Activated T-helper 2 cell treated with anti-CD3 and anti-CD28 coated beads, Interferon-gamma antibody, Interleukin-2, Interleukin-4, amounts not matched to agents 10 μg/mL and 5 μg/mL and 100 μg/mL, durations not matched to agents 14 hours and 24 hours and 36 hours (primary cell): Measurements from ENCODE around the gene EPB42. TPM values are rescaled to one million over a fixed set of nuclear protein-coding genes. Genes with fewer than 3 reads are reported as not detected.

Experiments used
- DNase-seq: peaks from one replicate; pipeline ENCODE4 v3.0.0; 2021; ENCODE audit warnings: low spot score
- H3K27ac Mint-ChIP-seq: one replicate; pipeline ENCODE4 v1.8.0; 2021; ENCODE audit warnings: mixed read lengths
- H3K27me3 Mint-ChIP-seq: one replicate; pipeline ENCODE4 v1.8.0; 2021; ENCODE audit warnings: low read depth, mixed read lengths
- H3K36me3 Mint-ChIP-seq: one replicate; pipeline ENCODE4 v1.8.0; 2021; ENCODE audit warnings: low read depth, mixed read lengths
- H3K4me1 Mint-ChIP-seq: one replicate; pipeline ENCODE4 v1.8.0; 2021; ENCODE audit warnings: low read depth, mixed read lengths
- H3K4me3 Mint-ChIP-seq: one replicate; pipeline ENCODE4 v1.8.0; 2021; ENCODE audit warnings: low read depth, mild to moderate bottlenecking, moderate library complexity, mixed read lengths
- H3K9me3 Mint-ChIP-seq: one replicate; pipeline ENCODE4 v1.8.0; 2021; ENCODE audit warnings: mixed read lengths
- intact Hi-C: fragments of 100-400 bp; cut with micrococcal nuclease; formaldehyde crosslinking; loops from one replicate; pipeline ENCODE4 v1.15.1; 2023
- total RNA-seq: library from RNA; stranded (reverse); gene quantifications from 2 replicates; pipeline ENCODE4 v1.2.3, GENCODE V29; 2022

Gene EPB42
- total RNA-seq, 1 donor from 2014 or later: not detected

DNA sequence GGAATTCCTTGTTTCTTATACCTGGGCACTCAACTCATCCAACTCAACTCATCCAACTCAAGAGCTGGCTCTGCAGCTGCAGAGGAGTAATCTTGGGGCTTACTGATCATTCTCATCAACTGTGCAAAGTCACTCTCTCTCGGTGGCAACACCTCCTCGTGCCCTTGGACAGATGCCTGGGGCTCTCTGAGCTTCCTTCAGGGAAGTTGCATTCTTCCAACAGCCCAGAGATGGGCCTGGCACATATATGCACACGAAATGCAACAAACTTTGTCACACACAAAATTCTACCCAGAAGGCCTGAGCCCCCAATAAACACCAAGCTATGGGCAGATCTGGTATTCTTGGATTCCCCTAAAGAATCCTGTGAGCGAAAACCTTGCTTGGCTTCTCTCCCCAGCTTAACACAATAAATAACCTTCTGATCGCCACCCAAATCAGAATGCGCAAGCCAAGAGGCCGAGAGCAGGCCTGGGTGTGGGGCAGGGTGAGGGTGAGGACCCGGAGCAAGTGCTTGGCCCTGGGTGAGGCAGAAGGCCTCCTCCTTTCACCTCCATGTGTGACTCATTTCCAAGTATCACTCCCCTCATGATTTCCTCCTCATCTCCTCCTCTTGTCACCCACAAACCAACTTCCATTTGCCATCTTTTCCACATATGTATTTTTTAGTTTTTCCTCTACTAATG lies 30.5 kb upstream of the EPB42 start:
- intact Hi-C loops: no loop called here

DNA sequence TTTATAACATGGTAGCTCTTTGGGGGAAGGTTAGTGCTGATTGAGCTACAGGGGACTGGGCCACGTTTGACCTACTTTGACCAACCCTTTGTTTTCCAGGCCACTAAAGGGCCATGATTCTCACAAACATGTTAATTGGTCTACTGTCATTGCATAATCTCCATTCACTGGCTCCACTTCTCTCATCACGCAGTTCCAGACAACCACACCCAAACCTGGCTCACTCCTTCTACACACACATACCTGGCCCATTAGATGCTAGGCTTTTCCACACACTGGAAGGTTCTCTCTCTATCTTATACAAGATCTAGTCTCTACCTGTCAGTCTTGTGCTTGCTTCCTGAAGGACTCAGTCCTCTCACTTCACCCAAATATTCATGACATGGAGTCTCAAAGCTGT lies 30.0 kb upstream of the EPB42 start:
- Mint-ChIP-seq H3K4me3 (no peak overlapping the region), H3K4me1 (peaks cover 51% of the 10 kb centered on the region), H3K27ac (peak overlapping the region; percentile 4), H3K27me3 (peaks cover 6% of the 10 kb centered on the region), H3K9me3 (no peaks in the 10 kb centered on the region), H3K36me3 (no peaks in the 10 kb centered on the region)
- DNase-seq: no peak
- intact Hi-C loops: no loop called here

More for the DNA sequence above, 30.5 kb upstream of the EPB42 start:
- Mint-ChIP-seq H3K27ac (peak overlapping the region; percentile 88), H3K4me1 (peaks cover 51% of the 10 kb centered on the region), H3K27me3 (peaks cover 4% of the 10 kb centered on the region), H3K9me3 (no peaks in the 10 kb centered on the region), H3K36me3 (no peaks in the 10 kb centered on the region), H3K4me3 (no peak overlapping the region)
- no peak for DNase-seq

GRCh38 chr15:43249699-43250203 lies 28.9 kb upstream of the EPB42 start:
- H3K27ac Mint-ChIP-seq: peak overlapping the region; percentile 83
- intact Hi-C loops: no loop called here
- peaks cover 51% of the 10 kb centered on the region for H3K4me1 Mint-ChIP-seq
- no peak for DNase-seq
- H3K36me3 Mint-ChIP-seq: no peaks in the 10 kb centered on the region
- H3K27me3 Mint-ChIP-seq: peaks cover 6% of the 10 kb centered on the region
- no peaks in the 10 kb centered on the region for H3K9me3 Mint-ChIP-seq
- no peak overlapping the region for H3K4me3 Mint-ChIP-seq

GRCh38 chr15:43249236-43249635 lies 28.4 kb upstream of the EPB42 start:
- no peak overlapping the region for H3K4me3 Mint-ChIP-seq
- no peaks in the 10 kb centered on the region for H3K36me3 Mint-ChIP-seq
- peaks cover 3% of the 10 kb centered on the region for H3K27me3 Mint-ChIP-seq
- H3K4me1 Mint-ChIP-seq: peaks cover 49% of the 10 kb centered on the region
- no peak for DNase-seq
- H3K27ac Mint-ChIP-seq: peak overlapping the region; percentile 83
- H3K9me3 Mint-ChIP-seq: no peaks in the 10 kb centered on the region
- intact Hi-C loops: no loop called here

GRCh38 chr15:43246261-43246774 lies 25.5 kb upstream of the EPB42 start:
- intact Hi-C loops: no loop called here
- H3K4me1 Mint-ChIP-seq: peaks cover 26% of the 10 kb centered on the region
- no peak overlapping the region for H3K27ac Mint-ChIP-seq
- DNase-seq: no peak
- H3K4me3 Mint-ChIP-seq: no peak overlapping the region
- no peaks in the 10 kb centered on the region for H3K36me3 Mint-ChIP-seq
- H3K27me3 Mint-ChIP-seq: peaks cover 3% of the 10 kb centered on the region
- H3K9me3 Mint-ChIP-seq: no peaks in the 10 kb centered on the region

- Mint-ChIP-seq H3K36me3 (no peaks in the 10 kb centered on the region), H3K27me3 (peaks cover 3% of the 10 kb centered on the region), H3K4me1 (peaks cover 21% of the 10 kb centered on the region), H3K9me3 (no peaks in the 10 kb centered on the region), H3K4me3 (no peak overlapping the region), H3K27ac (no peak overlapping the region)
- intact Hi-C loops: no loop called here
- no peak for DNase-seq
Measured at GRCh38 chr15:43244092-43244491, 23.3 kb upstream of the EPB42 start.

DNA sequence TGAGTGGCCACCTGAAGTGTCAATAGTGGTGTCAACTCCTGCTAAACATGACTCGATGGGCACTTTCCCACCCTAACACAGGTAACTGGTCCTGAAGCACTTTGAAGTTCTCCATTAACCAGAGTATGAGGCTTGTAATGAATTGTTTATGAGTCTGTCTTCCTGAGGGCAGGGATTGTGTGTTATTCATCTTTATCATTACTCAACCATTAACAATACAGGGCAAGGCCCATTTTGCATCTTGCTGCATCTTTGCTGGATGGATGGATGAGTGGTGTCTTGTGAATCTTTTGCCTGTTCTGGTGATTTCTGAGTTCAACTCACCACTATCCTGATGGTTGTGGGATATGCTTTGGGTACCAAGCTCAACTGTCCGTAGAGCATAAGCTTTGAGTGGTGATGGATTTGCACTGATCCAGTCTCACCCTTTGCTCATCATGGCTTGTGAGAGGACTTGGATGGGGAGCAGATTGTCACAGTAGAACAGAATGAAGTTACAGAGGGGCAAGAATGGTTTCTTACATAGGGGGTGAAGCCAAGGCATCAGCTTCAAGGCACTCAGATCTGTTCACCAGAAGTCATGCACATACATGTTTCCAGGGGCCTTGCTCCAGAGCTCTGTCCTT lies 22.3 kb upstream of the EPB42 start:
- no peak for DNase-seq
- no peak overlapping the region for H3K27ac Mint-ChIP-seq
- H3K4me1 Mint-ChIP-seq: peaks cover 19% of the 10 kb centered on the region
- H3K36me3 Mint-ChIP-seq: no peaks in the 10 kb centered on the region
- H3K9me3 Mint-ChIP-seq: no peaks in the 10 kb centered on the region
- intact Hi-C loops: no loop called here
- H3K4me3 Mint-ChIP-seq: no peak overlapping the region
- H3K27me3 Mint-ChIP-seq: peaks cover 3% of the 10 kb centered on the region

- H3K36me3 Mint-ChIP-seq: no peaks in the 10 kb centered on the region
- intact Hi-C loops: no loop called here
- H3K27me3 Mint-ChIP-seq: peaks cover 3% of the 10 kb centered on the region
- peaks cover 19% of the 10 kb centered on the region for H3K4me1 Mint-ChIP-seq
- H3K9me3 Mint-ChIP-seq: no peaks in the 10 kb centered on the region
- H3K4me3 Mint-ChIP-seq: no peak overlapping the region
- no peak overlapping the region for H3K27ac Mint-ChIP-seq
- DNase-seq: no peak
Measured at GRCh38 chr15:43242616-43243015, 21.8 kb upstream of the EPB42 start.

- intact Hi-C loops: no loop called here
- H3K27me3 Mint-ChIP-seq: no peaks in the 10 kb centered on the region
- no peaks in the 10 kb centered on the region for H3K9me3 Mint-ChIP-seq
- no peaks in the 10 kb centered on the region for H3K36me3 Mint-ChIP-seq
- no peak overlapping the region for H3K4me3 Mint-ChIP-seq
- no peak overlapping the region for H3K27ac Mint-ChIP-seq
- DNase-seq: no peak
- H3K4me1 Mint-ChIP-seq: peaks cover 16% of the 10 kb centered on the region
Measured at GRCh38 chr15:43241100-43241499, 20.3 kb upstream of the EPB42 start.

DNA sequence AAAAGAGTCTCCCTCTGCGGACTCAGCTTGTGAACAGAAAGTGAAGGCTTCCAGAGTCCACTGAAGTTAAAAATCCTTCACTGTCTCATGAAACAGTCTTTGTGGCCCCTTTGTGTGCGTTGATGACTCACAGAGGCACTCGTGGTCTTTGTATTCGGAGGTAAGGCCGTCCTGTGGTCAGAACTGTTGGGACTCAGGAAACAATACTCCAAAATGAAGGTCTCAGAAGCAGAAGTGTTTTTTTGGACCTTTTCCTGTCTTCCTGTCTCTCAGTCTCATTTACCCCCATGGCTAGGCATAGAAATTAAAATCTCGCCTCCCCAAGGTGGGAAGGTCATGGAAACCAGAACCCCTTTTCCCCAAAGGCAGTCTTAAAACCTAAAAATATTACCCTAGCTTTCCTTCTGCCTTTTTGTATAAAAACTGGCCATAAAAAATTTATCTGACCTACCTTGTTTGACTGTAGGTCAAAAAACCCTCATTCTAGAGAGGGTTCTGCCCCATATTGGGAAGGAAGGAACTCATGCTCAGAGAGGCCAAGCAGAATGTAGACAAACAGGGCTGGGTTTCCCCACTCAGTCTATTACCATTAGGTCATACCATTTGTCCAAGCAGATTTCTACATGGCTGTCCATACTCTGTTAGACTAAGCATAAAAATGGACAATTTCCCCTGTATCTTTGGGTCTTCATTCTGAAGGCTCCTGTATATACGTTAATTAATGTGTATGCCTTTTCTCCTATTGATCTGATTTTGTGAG lies 19.1 kb upstream of the EPB42 start:
- Mint-ChIP-seq H3K9me3 (no peaks in the 10 kb centered on the region), H3K36me3 (no peaks in the 10 kb centered on the region), H3K4me3 (no peak overlapping the region), H3K27me3 (no peaks in the 10 kb centered on the region), H3K27ac (peak overlapping the region; percentile 12), H3K4me1 (peaks cover 16% of the 10 kb centered on the region)
- DNase-seq: no peak
- intact Hi-C loops: no loop called here

DNA sequence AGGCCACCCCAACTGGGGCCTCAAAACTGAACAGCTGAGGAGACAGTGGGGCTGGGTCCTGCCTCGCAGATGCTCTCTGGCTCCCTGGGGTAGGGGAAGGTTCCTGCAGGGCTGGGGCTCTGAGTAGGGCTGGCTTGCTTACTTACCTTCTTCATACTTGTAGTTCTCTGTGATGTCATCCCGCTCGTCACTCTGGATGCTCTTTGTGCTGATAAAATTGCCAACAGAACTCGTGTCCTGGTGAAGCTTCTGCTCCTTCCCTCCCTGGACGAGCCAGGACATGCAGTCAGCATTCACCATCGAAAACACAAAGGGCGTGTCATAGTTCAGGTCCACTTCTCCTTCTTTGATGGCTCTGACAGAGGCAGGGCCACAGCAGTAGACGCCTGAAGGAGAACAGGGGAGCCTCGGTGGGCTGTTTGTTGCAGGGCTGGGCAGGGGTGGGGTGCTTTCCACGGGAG lies 17.9 kb upstream of the EPB42 start:
- Mint-ChIP-seq H3K4me1 (peaks cover 16% of the 10 kb centered on the region), H3K27ac (no peak overlapping the region), H3K4me3 (no peak overlapping the region), H3K9me3 (no peaks in the 10 kb centered on the region), H3K36me3 (no peaks in the 10 kb centered on the region), H3K27me3 (no peaks in the 10 kb centered on the region)
- intact Hi-C loops: no loop called here
- DNase-seq: no peak

GRCh38 chr15:43237842-43238470 lies 17.1 kb upstream of the EPB42 start:
- no peak for DNase-seq
- intact Hi-C loops: no loop called here
- H3K36me3 Mint-ChIP-seq: no peaks in the 10 kb centered on the region
- H3K4me1 Mint-ChIP-seq: peaks cover 16% of the 10 kb centered on the region
- H3K9me3 Mint-ChIP-seq: no peaks in the 10 kb centered on the region
- H3K4me3 Mint-ChIP-seq: no peak overlapping the region
- H3K27ac Mint-ChIP-seq: no peak overlapping the region
- no peaks in the 10 kb centered on the region for H3K27me3 Mint-ChIP-seq
